GM23248 (cell line): ENCODE results near the gene ZNF385A. TPM values are rescaled to one million over a fixed set of nuclear protein-coding genes. Genes with fewer than 3 reads are reported as not detected.

Experiments
- DNase-seq: peaks from one replicate; pipeline ENCODE4 v3.0.0-alpha.2; 2015
- H2AFZ ChIP-seq: fragments of 200-600 bp; sonication (generic); 2 replicates; pipeline ENCODE4 v1.6.1; 2016; ENCODE audit warnings: antibody characterized with exemption
- H3F3A ChIP-seq: fragments of 200-600 bp; sonication (generic); 2 replicates; pipeline ENCODE4 v1.6.1; 2016; ENCODE audit warnings: mild to moderate bottlenecking, antibody characterized with exemption, mixed run types; ENCODE audit not compliant: insufficient read depth
- H3K27ac ChIP-seq: fragments of 200-600 bp; sonication (generic); 2 replicates; pipeline ENCODE4 v1.5.1; 2016; ENCODE audit warnings: mild to moderate bottlenecking
- H3K27me3 ChIP-seq: fragments of 200-600 bp; sonication (generic); replicated peaks from 2 replicates; pipeline ENCODE4 v1.6.1; 2016; ENCODE audit warnings: mild to moderate bottlenecking; ENCODE audit not compliant: insufficient read depth
- H3K36me3 ChIP-seq: fragments of 200-600 bp; sonication (generic); 2 replicates; pipeline ENCODE4 v1.6.1; 2016; ENCODE audit warnings: low read depth, mild to moderate bottlenecking
- H3K4me1 ChIP-seq: fragments of 200-600 bp; sonication (generic); 2 replicates; pipeline ENCODE4 v1.6.1; 2016; ENCODE audit warnings: mild to moderate bottlenecking; ENCODE audit not compliant: insufficient read depth
- H3K4me2 ChIP-seq: fragments of 200-600 bp; sonication (generic); one replicate; pipeline ENCODE4 v1.6.1; 2016; ENCODE audit warnings: mild to moderate bottlenecking; ENCODE audit not compliant: unreplicated experiment
- H3K4me3 ChIP-seq: fragments of 200-600 bp; sonication (generic); 2 replicates; pipeline ENCODE4 v1.5.1; 2016; ENCODE audit warnings: mild to moderate bottlenecking
- H3K79me2 ChIP-seq: fragments of 200-600 bp; sonication (generic); 2 replicates; pipeline ENCODE4 v1.6.1; 2016; ENCODE audit warnings: mild to moderate bottlenecking; ENCODE audit not compliant: insufficient read depth
- H3K9ac ChIP-seq: fragments of 200-600 bp; sonication (generic); 2 replicates; pipeline ENCODE4 v1.6.1; 2016; ENCODE audit warnings: mild to moderate bottlenecking
- H3K9me2 ChIP-seq: fragments of 200-600 bp; sonication (generic); 2 replicates; pipeline ENCODE4 v1.6.1; 2016; ENCODE audit warnings: mixed run types, mild to moderate bottlenecking, moderate library complexity; ENCODE audit not compliant: insufficient read depth
- H3K9me3 ChIP-seq: fragments of 200-600 bp; sonication (generic); one replicate; pipeline ENCODE4 v1.6.1; 2017; ENCODE audit warnings: low read depth
- H4K20me1 ChIP-seq: fragments of 200-600 bp; sonication (generic); 2 replicates; pipeline ENCODE4 v1.6.0; 2016; ENCODE audit not compliant: insufficient read depth
- EZH2 ChIP-seq: fragments of 200-600 bp; sonication (generic); IDR thresholded peaks from 2 replicates; pipeline ENCODE4 v1.6.1; 2018; ENCODE audit warnings: antibody characterized with exemption, mild to moderate bottlenecking; ENCODE audit not compliant: insufficient read depth, poor library complexity, severe bottlenecking
- EZH2phosphoT487 ChIP-seq: fragments of 200-600 bp; sonication (generic); IDR thresholded peaks from 2 replicates; pipeline ENCODE4 v1.6.1; 2018; ENCODE audit warnings: antibody characterized with exemption, moderate library complexity, mild to moderate bottlenecking, low read depth; ENCODE audit not compliant: insufficient read depth
- WGBS, 2 experiments: methylation state at CpG; one replicate each; pipeline ENCODE4 v1.1.6; 2015 to 2017; ENCODE audit warnings: low lambda C conversion rate in 2 of 2, low coverage in 1 of 2; ENCODE audit errors: missing lambda C conversion rate in 2 of 2; 5-methylcytosine and 5-hydroxymethylcytosine counted together
- in situ Hi-C: fragments of 300-500 bp; cut with MboI; formaldehyde crosslinking; loops from 2 replicates; pipeline ENCODE4 v1.15.0; 2020
- polyA plus RNA-seq: library from polyadenylated mRNA; unstranded; fragments of >200 nt; fragmentation: Nextera tagmentation; extraction: Ambion mirVana; gene quantifications from 2 replicates; pipeline ENCODE4 v1.2.1, GENCODE V29; 2016
- total RNA-seq: library from RNA; depleted of rRNA; stranded (reverse); fragments of >200 nt; shearing (Covaris generic); gene quantifications from 2 replicates; pipeline ENCODE4 v1.2.3, GENCODE V29; 2014

ZNF385A gene
- total and polyA plus RNA-seq, 2 experiments from 2014 or later = 1.8 to 3.1 TPM

- Histone ChIP-seq H4K20me1 (no peaks in the 10 kb centered on the region), H3K27me3 (no peaks in the 10 kb centered on the region), H3K4me2 (no peak overlapping the region), H3K79me2 (no peaks in the 10 kb centered on the region), H3F3A (peaks cover 35% of the 10 kb centered on the region; the same call in 1 of the 2 replicates), H3K4me1 (peaks cover 12% of the 10 kb centered on the region), H3K36me3 (no peaks in the 10 kb centered on the region), H3K9me3 (no peaks in the 10 kb centered on the region), H3K4me3 (no peak overlapping the region), H3K27ac (no peak overlapping the region), H2AFZ (no peak overlapping the region), H3K9ac (no peak overlapping the region), H3K9me2 (no peaks in the 10 kb centered on the region)
- WGBS, 2 experiments = 87% methylated on average over 9 to 10 of the region's 10 CpGs
- in situ Hi-C loops = no loop called here
- no peak for DNase-seq
- TF ChIP-seq EZH2phosphoT487 = no peak
- no peak for TF ChIP-seq EZH2
Observed at GRCh38 chr12:54385251-54385914, 850 bp upstream of the ZNF385A start.

DNA sequence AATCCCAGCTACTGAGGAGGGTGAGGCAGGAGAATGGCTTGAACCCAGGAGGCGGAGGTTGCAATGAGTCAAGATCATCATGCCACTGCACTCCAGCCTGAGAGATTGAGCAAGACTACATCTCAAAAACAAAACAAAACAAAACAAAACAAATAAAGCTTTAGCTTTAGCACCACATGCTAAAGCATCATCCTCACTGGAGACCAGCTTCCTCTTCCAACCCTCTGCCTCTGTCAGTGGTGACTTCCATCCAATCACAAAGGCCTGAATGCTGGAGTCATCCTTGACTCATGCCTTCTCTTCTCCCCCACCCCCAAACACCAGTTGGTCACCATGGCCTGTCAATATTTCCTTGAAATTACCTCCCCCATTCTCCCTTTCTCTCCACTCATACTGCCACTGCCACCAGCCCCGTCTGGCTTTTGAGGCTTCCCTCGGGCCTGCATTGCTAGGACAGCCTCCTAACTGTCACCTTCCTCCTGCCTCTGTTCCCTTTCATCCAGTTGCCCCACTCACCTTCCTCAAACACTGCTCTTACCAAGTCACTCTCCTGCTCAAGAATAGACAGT is 1.4 kb downstream of the ZNF385A start:
- no peaks in the 10 kb centered on the region for H3K9me2 ChIP-seq
- H3K36me3 ChIP-seq = no peaks in the 10 kb centered on the region
- in situ Hi-C loops = no loop called here
- peak overlapping the region; percentile 41 for H3K4me2 ChIP-seq
- H3K27me3 ChIP-seq = no peaks in the 10 kb centered on the region
- peak; percentile 98 for DNase-seq
- H3F3A ChIP-seq = peaks cover 28% of the 10 kb centered on the region; the same call in 1 of the 2 replicates
- no peak overlapping the region for H2AFZ ChIP-seq
- peak overlapping the region; percentile 54 for H3K9ac ChIP-seq
- TF ChIP-seq EZH2phosphoT487 = no peak
- no peak for TF ChIP-seq EZH2
- H3K27ac ChIP-seq = peak overlapping the region; percentile 88
- peaks cover 12% of the 10 kb centered on the region for H3K4me1 ChIP-seq
- H3K4me3 ChIP-seq = no peak overlapping the region
- 19 to 28% methylated on average over 3 of the region's 3 CpGs for WGBS, 2 experiments
- no peaks in the 10 kb centered on the region for H4K20me1 ChIP-seq
- H3K79me2 ChIP-seq = no peaks in the 10 kb centered on the region
- H3K9me3 ChIP-seq = no peaks in the 10 kb centered on the region

DNA sequence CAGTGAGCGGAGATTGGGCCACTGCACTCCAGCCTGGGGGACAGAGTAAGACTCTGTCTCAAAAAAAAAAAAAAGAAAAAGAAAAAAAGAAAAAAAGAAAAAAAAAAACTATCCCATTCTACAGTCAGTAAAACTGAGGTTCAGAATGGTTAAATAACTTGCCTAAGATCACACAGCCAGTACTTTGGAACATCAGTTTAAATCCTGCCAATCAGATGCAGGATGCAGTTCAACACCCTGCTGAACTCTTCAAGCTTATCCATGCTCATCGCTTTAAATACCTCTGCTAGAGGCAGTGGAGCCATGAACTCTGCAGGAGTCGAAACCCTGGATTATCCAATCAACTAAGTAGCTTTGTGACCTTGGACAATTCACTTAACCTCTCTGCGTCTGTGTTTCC is 3.4 kb downstream of the ZNF385A start:
- H3K36me3 ChIP-seq = no peaks in the 10 kb centered on the region
- H3K9ac ChIP-seq = no peak overlapping the region
- H3K79me2 ChIP-seq = no peaks in the 10 kb centered on the region
- H3F3A ChIP-seq = peaks cover 14% of the 10 kb centered on the region; the same call in 1 of the 2 replicates
- DNase-seq = no peak
- H3K4me2 ChIP-seq = no peak overlapping the region
- H3K27ac ChIP-seq = no peak overlapping the region
- H3K9me3 ChIP-seq = no peaks in the 10 kb centered on the region
- no peaks in the 10 kb centered on the region for H3K9me2 ChIP-seq
- H2AFZ ChIP-seq = no peak overlapping the region
- H3K4me1 ChIP-seq = peaks cover 12% of the 10 kb centered on the region
- H3K4me3 ChIP-seq = no peak overlapping the region
- H3K27me3 ChIP-seq = no peaks in the 10 kb centered on the region
- no peak for TF ChIP-seq EZH2
- TF ChIP-seq EZH2phosphoT487 = no peak
- no peaks in the 10 kb centered on the region for H4K20me1 ChIP-seq
- 95 to 97% methylated on average over 4 of the region's 4 CpGs for WGBS, 2 experiments
- in situ Hi-C loops = no loop called here

DNA sequence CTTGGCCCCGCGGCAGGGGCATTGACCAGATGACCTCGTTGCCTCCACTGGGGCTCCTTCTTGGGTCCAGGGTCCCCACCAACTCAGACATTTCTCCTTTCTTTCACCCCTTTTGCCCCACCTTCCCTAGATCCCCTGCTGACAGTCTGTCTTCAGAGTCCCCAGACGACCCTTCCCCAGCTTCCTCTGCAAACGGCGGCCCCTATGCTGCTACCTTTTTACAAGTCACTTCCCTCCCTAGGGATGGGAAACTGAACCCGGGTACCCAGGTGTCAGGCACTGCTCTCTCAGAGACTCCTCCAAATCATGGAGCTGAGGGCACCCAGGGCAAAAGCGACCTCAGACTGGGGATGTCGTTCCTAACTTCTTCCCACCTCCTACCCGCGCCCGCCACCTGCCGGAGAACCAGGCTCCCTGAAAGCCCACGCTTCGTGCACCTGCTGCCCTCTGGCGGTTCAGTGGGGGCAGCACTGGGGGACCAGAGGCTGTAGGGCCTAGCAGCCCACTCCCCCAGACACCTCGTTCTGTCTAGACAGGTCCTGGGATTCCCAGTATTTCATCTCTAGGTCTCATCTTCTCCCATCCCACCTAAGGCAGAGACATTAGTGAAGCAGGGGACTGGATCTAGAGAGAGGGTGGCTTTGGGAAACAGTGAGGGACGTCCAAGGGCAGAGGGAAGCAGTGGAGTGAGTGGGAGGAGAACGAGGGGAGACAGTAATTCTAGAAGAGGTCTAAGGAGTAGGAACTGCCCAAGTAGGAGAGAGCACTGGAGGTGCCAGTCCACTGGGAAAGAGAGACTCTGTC is 4.9 kb downstream of the ZNF385A start:
- H3K9me3 ChIP-seq = no peaks in the 10 kb centered on the region
- H2AFZ ChIP-seq = peak overlapping the region; percentile 73

More for the DNA sequence above, 4.9 kb downstream of the ZNF385A start:
- 6 to 8% methylated on average over 13 to 19 of the region's 19 CpGs for WGBS, 2 experiments
- Histone ChIP-seq H3K27ac (no peak overlapping the region), H3K4me3 (peak overlapping the region; percentile 66), H3K36me3 (no peaks in the 10 kb centered on the region), H3F3A (peaks cover 14% of the 10 kb centered on the region; the same call in 1 of the 2 replicates), H3K27me3 (no peaks in the 10 kb centered on the region), H3K9me2 (no peaks in the 10 kb centered on the region), H3K79me2 (no peaks in the 10 kb centered on the region), H3K4me1 (peaks cover 12% of the 10 kb centered on the region), H3K9ac (peak overlapping the region; percentile 68), H4K20me1 (no peaks in the 10 kb centered on the region), H3K4me2 (peak overlapping the region; percentile 90)
- in situ Hi-C loops = no loop called here
- peak; percentile 94 for DNase-seq
- TF ChIP-seq EZH2 (no peak), EZH2phosphoT487 (no peak)
